H9 (cell line): ENCODE data around the gene AIMP2. TPM values are rescaled to one million over a fixed set of nuclear protein-coding genes. Genes with fewer than 3 reads are reported as not detected.
A peak's percentile ranks its signal among the peaks of the same experiment; 100 is the strongest.

Experiments
- DNase-seq: peaks from one replicate; pipeline ENCODE4 v3.0.0-alpha.2; 2017
- H2AFZ ChIP-seq: one replicate; pipeline ENCODE4 v1.6.1; 2013; ENCODE audit warnings: mild to moderate bottlenecking, low read length, control low read depth, moderate library complexity
- H2AK5ac ChIP-seq: 2 replicates; pipeline ENCODE4 v1.6.1; 2013; ENCODE audit warnings: low read length, control low read depth, mixed read lengths; ENCODE audit not compliant: insufficient read length
- H2BK120ac ChIP-seq: one replicate; pipeline ENCODE4 v1.6.1; 2013; ENCODE audit warnings: low read depth, mild to moderate bottlenecking, low read length, control low read depth, inconsistent platforms; ENCODE audit not compliant: poor library complexity, severe bottlenecking
- H2BK12ac ChIP-seq: 2 replicates; pipeline ENCODE4 v1.6.1; 2013; ENCODE audit warnings: low read length, control low read depth, mixed read lengths, low read depth; ENCODE audit not compliant: insufficient read length
- H2BK15ac ChIP-seq: 2 replicates; pipeline ENCODE4 v1.6.1; 2013; ENCODE audit warnings: low read depth, low read length, control low read depth
- H2BK20ac ChIP-seq: one replicate; pipeline ENCODE4 v1.6.1; 2013; ENCODE audit warnings: low read depth, mild to moderate bottlenecking, low read length, control low read depth, inconsistent platforms; ENCODE audit not compliant: poor library complexity, severe bottlenecking
- H2BK5ac ChIP-seq: 2 replicates; pipeline ENCODE4 v1.6.1; 2013; ENCODE audit warnings: low read length, control low read depth, mixed read lengths; ENCODE audit not compliant: insufficient read length
- H3K14ac ChIP-seq: 2 replicates; pipeline ENCODE4 v1.6.1; 2013; ENCODE audit warnings: low read length, control low read depth; ENCODE audit not compliant: insufficient read depth
- H3K18ac ChIP-seq: 2 replicates; pipeline ENCODE4 v1.6.1; 2013; ENCODE audit warnings: low read depth, mild to moderate bottlenecking, mixed read lengths, low read length, control low read depth; ENCODE audit not compliant: insufficient read length
- H3K23ac ChIP-seq: 2 replicates; pipeline ENCODE4 v1.6.1; 2013; ENCODE audit warnings: low read length, control low read depth, mixed read lengths, low read depth; ENCODE audit not compliant: insufficient read length
- H3K23me2 ChIP-seq: 2 replicates; pipeline ENCODE4 v1.6.1; 2013; ENCODE audit warnings: low read depth, mild to moderate bottlenecking, mixed read lengths, low read length, control low read depth; ENCODE audit not compliant: insufficient read length, poor library complexity, severe bottlenecking
- H3K27ac ChIP-seq: 2 replicates; pipeline ENCODE4 v1.5.1; 2013; ENCODE audit warnings: low read length, control low read depth, mixed read lengths, low read depth; ENCODE audit not compliant: insufficient read length
- H3K27me3 ChIP-seq: 2 replicates; pipeline ENCODE4 v1.6.1; 2013; ENCODE audit warnings: low read length, control low read depth, inconsistent platforms; ENCODE audit not compliant: insufficient read depth
- H3K4ac ChIP-seq: 2 replicates; pipeline ENCODE4 v1.6.1; 2013; ENCODE audit warnings: low read depth, mild to moderate bottlenecking, control low read depth, inconsistent platforms, low read length, moderate library complexity
- H3K4me1 ChIP-seq: 2 replicates; pipeline ENCODE4 v1.6.1; 2013; ENCODE audit warnings: low read length, control low read depth, inconsistent platforms; ENCODE audit not compliant: insufficient read depth
- H3K4me2 ChIP-seq: 2 replicates; pipeline ENCODE4 v1.6.1; 2013; ENCODE audit warnings: low read length, control low read depth, mixed read lengths; ENCODE audit not compliant: insufficient read length, insufficient read depth
- H3K56ac ChIP-seq: 2 replicates; pipeline ENCODE4 v1.6.1; 2013; ENCODE audit warnings: low read depth, mild to moderate bottlenecking, mixed read lengths, low read length, control low read depth; ENCODE audit not compliant: insufficient read length
- H3K79me1 ChIP-seq: 2 replicates; pipeline ENCODE4 v1.6.1; 2013; ENCODE audit warnings: low read depth, mild to moderate bottlenecking, moderate library complexity, low read length, control low read depth, inconsistent platforms; ENCODE audit not compliant: insufficient read depth, poor library complexity, severe bottlenecking
- H3K79me2 ChIP-seq: 2 replicates; pipeline ENCODE4 v1.6.1; 2013; ENCODE audit warnings: low read length, control low read depth, inconsistent platforms; ENCODE audit not compliant: insufficient read depth
- H3K9ac ChIP-seq: 2 replicates; pipeline ENCODE4 v1.6.1; 2013; ENCODE audit warnings: low read length, control low read depth, mixed read lengths; ENCODE audit not compliant: insufficient read length; ENCODE audit errors: extremely low read depth
- H3K9me3 ChIP-seq: one replicate; pipeline ENCODE4 v1.6.1; 2013; ENCODE audit warnings: low read depth, low read length, inconsistent platforms; ENCODE audit not compliant: control insufficient read depth
- H3T11ph ChIP-seq: one replicate; pipeline ENCODE4 v1.6.1; 2013; ENCODE audit warnings: mild to moderate bottlenecking, low read length, control low read depth, inconsistent platforms
- H4K20me1 ChIP-seq: one replicate; pipeline ENCODE4 v1.6.1; 2013; ENCODE audit not compliant: control insufficient read depth, insufficient read length, insufficient read depth
- H4K5ac ChIP-seq: 2 replicates; pipeline ENCODE4 v1.6.1; 2013; ENCODE audit warnings: low read depth, mild to moderate bottlenecking, mixed read lengths, low read length, control low read depth; ENCODE audit not compliant: insufficient read length
- H4K8ac ChIP-seq: replicated peaks from 2 replicates; pipeline ENCODE4 v1.6.1; 2013; ENCODE audit warnings: low read length, control low read depth, mixed read lengths, low read depth; ENCODE audit not compliant: insufficient read length
- H4K91ac ChIP-seq: 2 replicates; pipeline ENCODE4 v1.6.1; 2013; ENCODE audit warnings: low read depth, mild to moderate bottlenecking, moderate library complexity, mixed read lengths, low read length, control low read depth; ENCODE audit not compliant: insufficient read length
- H3K27ac Mint-ChIP-seq, 3 experiments: 2 replicates in 2 of 3; 3 replicates in 1 of 3; pipeline ENCODE4 v1.8.0; 2020 to 2021; ENCODE audit warnings: mixed read lengths in 3 of 3, mild to moderate bottlenecking in 1 of 3, moderate library complexity in 1 of 3
- H3K27me3 Mint-ChIP-seq: 2 replicates; pipeline ENCODE4 v1.8.0; 2021; ENCODE audit warnings: low read depth, mild to moderate bottlenecking, moderate library complexity, mixed read lengths
- H3K36me3 Mint-ChIP-seq, 3 experiments: 2 replicates in 2 of 3; 3 replicates in 1 of 3; pipeline ENCODE4 v1.8.0; 2020 to 2021; ENCODE audit warnings: low read depth in 3 of 3, mixed read lengths in 3 of 3; ENCODE audit not compliant: insufficient read depth in 1 of 3
- H3K4me1 Mint-ChIP-seq, 2 experiments: 2 replicates each; pipeline ENCODE4 v1.8.0; 2020; ENCODE audit warnings: mixed read lengths in 2 of 2
- H3K4me3 Mint-ChIP-seq, 2 experiments: 2 replicates in 1 of 2; 3 replicates in 1 of 2; pipeline ENCODE4 v1.8.0; 2020 to 2021; ENCODE audit warnings: mild to moderate bottlenecking in 2 of 2, mixed read lengths in 2 of 2, moderate library complexity in 1 of 2
- H3K9me3 Mint-ChIP-seq, 2 experiments: 2 replicates in 1 of 2; 3 replicates in 1 of 2; pipeline ENCODE4 v1.8.0; 2020; ENCODE audit warnings: mild to moderate bottlenecking in 2 of 2, mixed read lengths in 2 of 2, moderate library complexity in 1 of 2
- WGBS: extraction: QIAGEN DNeasy Blood & Tissue Kit; methylation state at CpG from one replicate; pipeline ENCODE4 v1.1.7; 2013; ENCODE audit warnings: missing lambda C conversion rate, low lambda C conversion rate, mixed read lengths; ENCODE audit not compliant: insufficient read length; ENCODE audit errors: extremely low coverage; 5-methylcytosine and 5-hydroxymethylcytosine counted together
- total RNA-seq: library from RNA; stranded (reverse); gene quantifications from 2 replicates; pipeline ENCODE4 v1.2.1, GENCODE V29; 2021
- TF ChIP-seq, protein P1 (sequence below): fragments of 200-600 bp; sonication (generic); conservative IDR thresholded peaks from 3 replicates; pipeline ENCODE4 v1.8.0; 2021; ENCODE audit warnings: antibody characterized with exemption, mild to moderate bottlenecking

AIMP2 gene
- total RNA-seq, 1 experiment from 2014 or later, result 78.2 TPM

DNA sequence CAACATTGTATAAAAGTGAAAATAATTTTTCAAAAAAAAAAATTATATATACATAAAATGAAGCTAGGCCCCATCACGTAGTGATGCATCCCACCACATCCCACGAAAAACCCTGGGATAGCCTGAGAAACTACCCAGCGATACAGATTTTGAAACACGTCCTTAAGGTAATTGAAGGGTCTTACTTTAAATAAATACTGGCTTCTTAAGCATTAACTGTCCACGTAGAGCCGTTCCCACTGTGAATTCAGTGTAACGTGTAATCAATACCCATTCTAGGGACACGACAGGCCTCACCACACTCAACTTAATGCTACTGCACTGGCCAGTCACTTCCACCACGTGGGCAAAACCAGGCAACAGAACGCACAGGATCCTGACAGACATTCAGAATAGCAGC, 26.1 kb downstream of the AIMP2 start:
- no CpG with 5 or more reads among the region's 10 CpGs for WGBS
- H2AFZ ChIP-seq, result no peak overlapping the region
- Mint-ChIP-seq H3K27ac (peak overlapping the region in 2 of 3 experiments; percentile 18 to 89; a peak in 3 of 7 replicates), H3K36me3 (peaks cover 37 to 85% (median 77%) of the 10 kb centered on the region in 3 experiments), H3K9me3 (no peaks in the 10 kb centered on the region), H3K4me3 (no peak overlapping the region), H3K27me3 (no peaks in the 10 kb centered on the region), H3K4me1 (no peaks in the 10 kb centered on the region)
- H3K79me1 ChIP-seq, result peaks cover 14% of the 10 kb centered on the region
- no peak overlapping the region for H3K23ac ChIP-seq
- H3K9me3 ChIP-seq, result no peaks in the 10 kb centered on the region
- no peak overlapping the region for H3K14ac ChIP-seq
- no peaks in the 10 kb centered on the region for H4K20me1 ChIP-seq
- H3K4me2 ChIP-seq, result no peak overlapping the region
- H4K91ac ChIP-seq, result no peak overlapping the region
- no peak overlapping the region for H2BK15ac ChIP-seq
- no peak for DNase-seq
- H4K8ac ChIP-seq, result no peak overlapping the region
- no peak overlapping the region for H3K27ac ChIP-seq
- H3K18ac ChIP-seq, result no peak overlapping the region
- H3K56ac ChIP-seq, result no peak overlapping the region
- no peak overlapping the region for H3K4ac ChIP-seq
- H3K4me1 ChIP-seq, result no peaks in the 10 kb centered on the region
- no peak overlapping the region for H2BK5ac ChIP-seq
- H3T11ph ChIP-seq, result no peak overlapping the region
- H2BK120ac ChIP-seq, result no peak overlapping the region
- no peaks in the 10 kb centered on the region for H3K23me2 ChIP-seq
- H3K27me3 ChIP-seq, result no peaks in the 10 kb centered on the region
- TF ChIP-seq, protein P1, sequence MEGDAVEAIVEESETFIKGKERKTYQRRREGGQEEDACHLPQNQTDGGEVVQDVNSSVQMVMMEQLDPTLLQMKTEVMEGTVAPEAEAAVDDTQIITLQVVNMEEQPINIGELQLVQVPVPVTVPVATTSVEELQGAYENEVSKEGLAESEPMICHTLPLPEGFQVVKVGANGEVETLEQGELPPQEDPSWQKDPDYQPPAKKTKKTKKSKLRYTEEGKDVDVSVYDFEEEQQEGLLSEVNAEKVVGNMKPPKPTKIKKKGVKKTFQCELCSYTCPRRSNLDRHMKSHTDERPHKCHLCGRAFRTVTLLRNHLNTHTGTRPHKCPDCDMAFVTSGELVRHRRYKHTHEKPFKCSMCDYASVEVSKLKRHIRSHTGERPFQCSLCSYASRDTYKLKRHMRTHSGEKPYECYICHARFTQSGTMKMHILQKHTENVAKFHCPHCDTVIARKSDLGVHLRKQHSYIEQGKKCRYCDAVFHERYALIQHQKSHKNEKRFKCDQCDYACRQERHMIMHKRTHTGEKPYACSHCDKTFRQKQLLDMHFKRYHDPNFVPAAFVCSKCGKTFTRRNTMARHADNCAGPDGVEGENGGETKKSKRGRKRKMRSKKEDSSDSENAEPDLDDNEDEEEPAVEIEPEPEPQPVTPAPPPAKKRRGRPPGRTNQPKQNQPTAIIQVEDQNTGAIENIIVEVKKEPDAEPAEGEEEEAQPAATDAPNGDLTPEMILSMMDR, result no peak
- H2BK12ac ChIP-seq, result no peak overlapping the region
- no peak overlapping the region for H2AK5ac ChIP-seq
- 0 out of 2 replicates have a peak, but pooled peaks cover 2% of the 10 kb centered on the region for H3K79me2 ChIP-seq
- no peak overlapping the region for H4K5ac ChIP-seq
- no peak overlapping the region for H3K9ac ChIP-seq
- no peak overlapping the region for H2BK20ac ChIP-seq
